NCI-H1048 (cell line): ENCODE data around the gene COPS3.

Experiments used
- DNase-seq: peaks from one replicate; lab custom pipeline; 2025; lab: John Stamatoyannopoulos, UW

Gene COPS3

DNA sequence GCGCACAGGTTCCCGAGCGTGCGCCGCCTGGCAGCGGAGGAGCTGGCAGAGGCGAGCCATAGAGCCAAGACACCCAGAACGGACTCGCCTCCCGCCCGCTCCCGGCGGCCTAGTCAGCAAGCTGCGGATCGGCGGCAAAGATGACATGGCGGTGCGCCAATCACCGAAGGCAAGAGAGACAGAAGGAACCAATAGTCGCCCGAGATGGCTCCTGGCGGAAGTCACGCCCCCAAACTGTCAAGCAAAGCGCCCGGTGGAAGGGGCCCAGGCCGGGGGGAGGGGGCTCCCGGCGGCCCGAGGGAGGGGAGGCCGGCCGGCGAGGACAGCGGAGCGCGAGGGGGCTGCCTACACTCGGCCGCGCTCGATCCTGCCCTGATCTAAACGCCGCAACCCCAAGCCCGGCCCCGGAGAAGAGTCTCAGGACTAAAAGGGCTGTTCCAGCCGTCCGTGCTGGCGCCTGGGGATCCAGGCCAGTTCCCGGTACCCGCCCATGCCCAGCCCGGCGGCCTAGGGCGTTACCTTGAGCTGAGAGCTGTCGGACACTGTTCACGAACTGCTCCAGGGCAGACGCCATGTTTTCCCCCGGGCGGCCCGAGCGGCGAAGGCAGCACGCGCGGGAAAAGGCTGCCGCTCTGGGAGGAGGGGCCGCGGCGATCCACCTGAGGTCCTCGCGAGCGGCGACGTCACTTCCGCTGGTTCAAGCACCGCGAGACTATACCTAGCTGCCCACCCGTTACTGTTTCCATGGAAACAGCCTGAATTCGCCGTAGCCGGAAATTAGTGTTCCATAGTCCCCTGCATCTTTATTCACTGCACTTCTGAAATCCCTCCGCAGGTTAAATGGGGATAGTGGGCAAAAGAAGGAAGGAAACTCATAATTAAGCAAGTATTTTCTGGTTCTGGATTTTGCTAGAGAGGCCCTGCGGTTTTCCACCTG lies at the start of gene COPS3:
Gene COPS3, minus strand, starts transcription at position 634 of the 937 bp plus-strand sequence. Its CDS starts 60 bp downstream, at position 574.
- peak; percentile 92 for DNase-seq

DNA sequence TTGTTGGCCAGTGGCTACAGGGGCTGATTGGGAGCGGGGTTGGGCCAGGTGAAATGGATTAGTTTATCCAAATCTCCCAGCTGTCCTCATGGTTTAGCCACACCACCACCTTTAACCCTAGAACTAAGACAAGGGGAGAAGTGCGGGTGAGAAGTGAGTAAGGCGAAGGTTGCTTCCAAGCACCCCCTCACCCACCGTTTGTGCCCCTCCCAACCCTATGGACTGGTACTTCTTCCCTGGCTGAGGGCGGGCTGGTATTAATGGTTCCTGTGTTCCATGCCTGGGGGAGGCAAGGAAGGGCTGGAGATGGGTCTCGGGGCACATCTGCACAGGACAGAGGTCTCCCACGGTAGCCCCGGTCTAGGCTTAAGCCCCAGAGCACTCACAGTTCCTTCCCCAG lies 47.2 kb upstream of the COPS3 start:
- no peak for DNase-seq

DNA sequence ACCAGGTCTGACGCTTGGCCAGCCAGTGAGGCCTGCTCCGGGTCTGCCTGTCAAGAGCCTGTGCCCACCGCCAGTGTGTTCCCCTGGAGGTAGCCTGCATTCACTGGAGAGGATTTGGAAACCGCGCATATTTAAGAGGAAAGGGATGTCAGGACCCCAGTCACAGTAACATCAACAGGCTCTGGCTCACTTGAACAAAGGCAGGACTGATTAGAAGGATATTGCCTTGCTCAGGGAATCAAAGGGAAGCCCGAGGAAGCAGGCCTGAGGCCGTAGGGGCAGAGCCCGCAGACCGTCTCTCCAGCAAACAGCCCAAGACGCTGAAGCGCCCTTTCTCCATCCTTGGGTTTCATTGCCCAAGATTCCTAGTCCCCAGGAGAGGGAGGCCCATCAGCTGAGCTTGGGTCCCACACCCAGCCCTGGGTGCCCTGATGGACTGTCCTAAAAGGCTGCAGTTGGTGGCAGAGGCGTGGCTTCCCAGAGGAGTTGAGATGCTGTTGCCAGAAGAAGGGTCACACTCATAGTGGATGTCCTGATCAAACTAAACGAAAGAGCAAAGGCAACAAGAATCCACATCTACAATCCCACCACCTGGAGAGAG lies 45.3 kb upstream of the COPS3 start:
- no peak for DNase-seq

DNA sequence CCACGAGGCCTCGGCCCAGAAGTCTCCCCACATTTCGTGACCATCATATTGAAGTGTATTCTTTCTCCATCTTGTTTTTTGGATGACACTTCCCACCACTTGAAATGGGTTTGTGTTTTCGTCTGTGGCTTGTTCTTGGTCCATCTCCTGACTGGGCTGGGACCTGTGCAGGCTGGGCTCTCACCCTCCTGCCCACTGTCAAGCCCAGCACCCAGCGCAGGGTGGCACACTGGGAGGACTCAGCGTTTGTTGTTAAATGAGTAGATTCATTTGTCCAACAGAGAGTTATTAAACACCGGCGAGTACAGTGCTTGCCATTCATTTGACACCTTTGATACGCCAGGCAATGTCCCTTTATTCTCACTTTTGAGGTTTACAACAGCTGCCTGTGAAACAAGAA lies 44.8 kb upstream of the COPS3 start:
- no peak for DNase-seq

DNA sequence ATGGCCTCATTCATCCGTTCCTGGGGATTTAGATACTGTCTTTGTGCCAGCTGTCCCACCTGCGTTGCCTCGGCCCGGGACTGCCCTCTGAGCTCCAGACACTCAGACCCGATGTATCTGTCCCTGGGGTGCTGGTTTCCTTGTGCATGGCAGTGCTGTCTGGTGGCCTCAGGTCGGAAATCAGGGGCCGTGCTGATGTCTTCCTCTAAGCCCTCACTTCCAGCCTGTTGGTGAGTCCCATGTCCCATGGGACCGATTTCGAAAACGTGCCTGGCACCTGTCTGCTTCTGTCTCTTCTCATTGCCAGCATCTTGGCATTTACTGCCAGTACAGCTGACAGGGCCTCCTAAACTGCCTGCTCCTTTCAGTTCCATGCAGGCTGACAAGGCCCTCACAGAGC lies 44.2 kb upstream of the COPS3 start:
- DNase-seq = no peak

DNA sequence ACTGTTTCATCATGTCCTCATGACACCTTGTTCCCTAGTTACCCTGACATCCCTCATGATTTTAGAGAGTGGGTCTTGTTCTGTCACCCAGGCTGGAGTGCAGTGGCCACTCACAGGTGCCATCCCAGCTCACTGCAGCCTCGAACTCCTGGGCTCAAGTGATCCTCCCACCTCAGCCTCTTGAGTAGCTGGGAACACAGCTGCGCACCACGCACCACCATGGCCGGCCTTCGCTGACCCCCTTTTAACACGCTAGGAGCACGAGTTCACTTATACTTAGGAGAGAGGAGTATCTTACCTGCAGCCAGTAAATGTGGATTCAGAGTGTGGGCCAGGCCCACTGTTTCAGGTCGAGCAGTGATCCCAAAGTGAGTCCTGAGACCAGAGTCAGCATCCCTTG lies 43.6 kb upstream of the COPS3 start:
- no peak for DNase-seq

DNA sequence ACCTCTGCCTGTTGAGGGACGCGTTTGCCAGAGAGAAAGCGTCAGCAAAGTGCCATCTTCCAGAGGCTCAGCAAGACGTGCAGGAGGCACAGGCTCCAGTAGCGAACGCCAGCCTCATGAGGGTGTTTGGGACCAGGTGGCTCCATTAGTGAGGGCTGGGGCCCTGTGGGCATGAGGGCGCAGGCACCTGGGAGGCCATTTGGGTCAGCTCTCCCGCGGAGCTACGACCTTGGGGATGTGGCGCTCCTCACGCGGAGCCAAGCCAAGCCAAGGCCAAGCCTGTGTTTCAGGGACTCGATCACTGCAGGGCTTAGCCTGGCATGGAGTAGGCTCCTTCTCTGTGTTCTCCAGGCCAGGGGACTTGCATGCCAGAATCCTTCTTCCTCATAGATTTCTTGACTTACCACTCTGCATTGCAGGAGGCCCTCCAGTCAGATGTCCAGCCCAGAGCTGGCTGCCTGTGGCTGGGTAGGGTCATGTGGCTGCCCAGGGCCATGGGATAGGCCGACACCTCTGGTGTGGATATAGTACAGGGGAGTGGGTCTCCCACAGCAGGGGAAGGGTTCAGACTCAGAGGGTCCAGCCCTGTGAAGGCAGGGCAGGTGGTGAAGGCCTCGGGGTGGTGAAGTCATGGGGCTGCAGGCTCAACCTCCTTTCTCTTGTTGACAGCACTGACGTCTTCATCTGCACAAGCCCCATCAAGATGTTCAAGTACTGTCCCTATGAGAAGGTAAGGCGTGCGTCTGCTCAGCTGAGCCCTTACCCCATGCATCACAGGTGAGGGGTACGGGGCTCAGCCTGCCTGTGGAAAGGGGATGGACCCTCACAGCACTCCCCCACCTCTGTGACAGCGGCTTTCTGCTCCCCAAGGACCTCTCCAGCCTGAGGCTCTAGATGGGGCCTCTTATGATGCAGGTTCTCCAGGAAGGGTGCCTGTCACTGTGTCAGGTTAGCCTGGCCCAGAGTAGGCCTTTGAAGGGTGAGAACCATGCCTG lies 41.8 kb upstream of the COPS3 start:
- no peak for DNase-seq

DNA sequence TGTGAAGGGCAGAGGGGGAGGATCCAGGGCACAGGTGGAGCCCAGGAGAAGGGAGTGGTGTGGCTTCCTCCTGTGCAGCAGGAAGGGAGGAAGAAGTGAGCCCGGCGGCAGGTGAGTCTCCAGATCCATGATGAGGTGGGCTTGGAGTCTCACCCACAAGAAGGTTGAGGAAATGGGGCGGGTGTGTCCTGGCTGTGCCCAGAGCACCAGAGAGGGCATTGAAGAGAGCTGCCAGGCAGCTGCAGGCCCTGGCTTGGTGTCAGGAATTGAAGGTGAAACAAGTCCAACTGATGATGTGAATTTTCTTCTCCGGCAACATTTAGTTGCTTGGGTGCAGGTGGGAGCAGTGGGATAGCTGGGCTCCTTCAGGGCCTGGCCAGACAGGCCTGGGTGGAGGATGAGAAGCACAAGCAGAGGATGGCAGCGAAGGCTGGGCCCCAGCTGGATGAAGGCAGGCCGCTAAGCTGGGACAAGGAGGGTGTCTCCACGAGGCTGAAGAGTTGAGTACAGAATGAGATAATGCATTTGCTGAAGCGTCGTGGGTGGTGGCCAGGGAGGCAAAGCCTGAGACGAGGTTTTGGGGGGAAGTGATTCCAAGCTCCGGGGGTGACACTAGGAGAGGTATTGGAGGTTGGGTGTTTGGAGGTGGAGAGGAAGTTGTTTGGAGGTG lies 40.4 kb upstream of the COPS3 start:
- no peak for DNase-seq

DNA sequence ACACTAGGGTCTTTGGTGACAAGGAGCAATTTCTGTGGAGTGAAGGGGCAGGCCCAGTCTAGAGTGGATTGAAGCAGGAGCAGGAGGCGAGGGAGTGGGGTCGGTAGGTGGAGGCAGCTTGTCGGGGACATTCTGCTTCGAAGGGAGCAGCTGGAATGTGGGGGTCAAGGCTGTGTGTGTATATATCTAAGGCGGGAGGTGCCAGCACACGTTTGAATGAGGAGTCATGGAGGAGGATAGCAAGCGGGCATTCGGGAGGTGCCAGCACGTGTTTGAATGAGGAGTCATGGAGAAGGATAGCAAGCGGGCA lies 39.8 kb upstream of the COPS3 start:
- no peak for DNase-seq

DNA sequence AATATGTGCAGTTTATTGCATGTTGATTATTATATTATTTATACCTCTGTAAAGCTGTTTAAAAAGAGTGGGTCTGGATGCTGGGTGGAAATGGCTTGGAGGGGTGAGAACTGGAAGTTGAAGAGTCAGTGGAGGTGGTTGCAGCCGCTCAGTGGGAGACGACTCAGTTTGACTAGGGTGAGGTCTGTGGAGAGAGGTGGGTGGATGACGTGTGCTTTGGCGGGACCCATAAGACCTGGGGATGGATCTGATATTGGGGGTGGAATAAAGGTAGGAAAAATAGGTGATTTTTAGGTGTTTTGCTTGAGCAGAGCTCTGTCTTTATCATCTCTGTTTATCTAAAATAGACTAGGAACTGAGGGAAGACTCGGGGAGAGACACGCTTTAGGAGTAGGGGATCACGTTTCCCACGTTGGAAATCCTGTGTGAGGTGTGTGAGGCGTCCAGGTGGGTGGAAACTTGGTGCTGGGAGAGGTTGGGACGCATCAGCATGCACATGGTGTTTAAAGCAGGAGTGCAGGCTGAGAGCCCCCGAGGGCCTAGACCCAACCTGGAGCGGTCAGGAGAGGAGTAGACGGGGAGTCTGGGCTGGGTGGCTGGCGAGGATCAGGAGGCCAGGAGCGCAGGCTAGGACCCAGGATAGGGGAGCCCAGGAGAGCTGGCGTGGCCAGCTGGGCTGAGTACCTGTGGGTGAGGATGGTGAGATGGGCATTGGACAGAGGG lies 39.3 kb upstream of the COPS3 start:
- no peak for DNase-seq

DNA sequence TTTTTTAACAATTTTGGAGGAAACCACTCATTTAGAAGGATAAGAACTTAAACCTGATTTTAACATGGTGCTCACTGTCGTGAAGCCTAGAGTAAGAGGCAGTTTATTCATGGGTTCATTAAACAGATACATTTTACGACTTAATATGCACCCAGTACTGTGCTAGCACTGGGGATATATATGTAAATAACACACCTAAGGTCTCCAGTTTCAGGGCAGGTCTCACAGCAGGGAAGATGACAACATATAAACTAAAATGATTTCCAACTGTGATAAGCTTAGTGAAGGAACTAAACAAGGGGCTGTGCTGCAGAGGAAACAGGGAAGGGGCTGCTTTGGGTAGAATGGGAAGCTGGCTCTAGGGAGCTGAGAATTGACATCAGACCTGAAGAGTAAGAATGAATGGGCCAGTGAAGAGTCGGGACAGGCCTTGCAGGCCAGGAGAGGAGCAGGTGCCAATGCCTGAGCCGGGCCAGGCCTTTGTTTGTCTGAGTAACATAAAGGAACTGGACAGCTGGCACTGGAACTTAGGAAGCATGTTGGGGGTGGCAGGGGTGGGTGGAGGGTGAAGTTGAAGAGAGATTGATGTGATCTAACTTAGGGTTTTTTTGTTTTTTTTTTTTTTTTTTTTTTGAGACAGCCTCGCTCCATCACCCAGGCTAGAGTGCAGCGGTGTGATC lies 34.2 kb upstream of the COPS3 start:
- no peak for DNase-seq

DNA sequence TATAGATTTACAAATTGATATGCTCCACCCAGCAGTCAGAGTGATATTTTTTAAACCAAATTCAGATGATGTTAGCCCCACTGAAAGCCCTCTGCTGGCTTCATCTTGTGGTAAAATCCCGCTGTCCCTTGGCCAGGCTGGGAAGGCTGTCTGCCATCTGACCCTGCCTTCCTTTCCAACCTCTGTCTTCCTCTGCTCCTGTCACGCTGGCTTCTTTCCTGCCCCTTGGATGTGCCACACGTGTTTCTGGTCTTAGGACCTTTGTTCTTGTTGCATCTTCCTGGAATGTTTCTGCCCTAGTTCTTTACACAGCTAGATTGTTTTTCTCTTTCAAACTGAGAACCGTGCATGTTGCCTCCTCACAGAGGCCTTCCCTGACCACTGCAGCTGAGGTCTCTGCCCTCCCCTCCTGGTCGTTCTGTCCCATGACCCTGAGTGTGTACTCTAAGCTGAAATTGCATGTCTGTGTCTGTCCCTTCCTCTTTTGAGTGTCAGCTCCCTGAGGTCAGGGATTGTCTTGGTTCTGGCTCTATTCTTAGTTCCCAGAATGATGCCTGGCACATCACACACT lies 33.5 kb upstream of the COPS3 start:
- DNase-seq = no peak

DNA sequence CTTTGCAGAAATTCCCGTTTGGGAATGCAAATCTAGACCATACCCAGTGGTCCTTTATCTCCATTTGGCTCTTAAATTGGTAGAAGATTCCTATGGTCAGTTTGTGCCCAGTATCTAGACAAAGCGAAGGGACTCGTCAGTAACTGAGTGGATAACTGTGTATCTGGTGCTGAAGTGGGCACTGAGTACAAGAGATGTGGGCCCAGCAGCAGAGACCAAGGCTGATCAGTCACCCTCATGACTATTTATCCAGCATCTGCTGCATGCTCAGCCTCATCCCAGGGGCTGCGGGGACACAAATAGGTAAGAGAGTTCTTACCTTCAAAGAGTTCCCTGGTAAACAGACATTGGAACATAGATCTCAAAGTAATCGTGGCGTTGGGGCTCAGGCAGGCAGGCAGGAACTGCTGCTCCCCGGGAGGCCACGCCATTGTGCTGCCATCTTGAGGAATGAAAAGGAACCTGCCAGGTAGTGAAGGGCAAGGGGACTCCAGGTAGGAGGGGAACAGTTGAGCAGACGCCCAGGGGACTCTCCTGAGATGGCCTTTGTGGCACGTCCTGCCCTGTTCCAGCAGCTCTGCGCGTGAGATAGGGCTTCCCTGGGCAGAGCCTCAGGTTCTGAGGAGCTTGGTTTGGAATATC lies 32.4 kb upstream of the COPS3 start:
- peak; percentile 11 for DNase-seq

DNA sequence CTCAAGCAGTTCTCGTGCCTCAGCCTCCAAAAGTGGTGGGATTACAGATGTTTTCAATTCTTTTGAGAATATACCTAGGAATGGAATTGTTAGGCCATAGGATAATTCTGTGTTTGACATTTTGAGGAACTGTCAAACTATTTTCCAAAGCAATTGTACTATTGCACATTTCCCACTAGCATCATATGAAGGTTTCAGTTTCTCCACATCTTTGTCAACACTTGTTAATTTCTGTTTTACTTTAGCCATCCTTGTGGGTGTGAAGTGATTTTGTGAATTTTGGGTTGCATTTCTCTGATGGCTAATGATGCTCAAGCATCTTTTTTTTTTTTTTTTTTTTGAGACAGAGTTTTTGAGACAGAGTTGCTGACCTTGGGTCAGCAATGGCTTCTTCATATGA lies 28.3 kb upstream of the COPS3 start:
- no peak for DNase-seq

DNA sequence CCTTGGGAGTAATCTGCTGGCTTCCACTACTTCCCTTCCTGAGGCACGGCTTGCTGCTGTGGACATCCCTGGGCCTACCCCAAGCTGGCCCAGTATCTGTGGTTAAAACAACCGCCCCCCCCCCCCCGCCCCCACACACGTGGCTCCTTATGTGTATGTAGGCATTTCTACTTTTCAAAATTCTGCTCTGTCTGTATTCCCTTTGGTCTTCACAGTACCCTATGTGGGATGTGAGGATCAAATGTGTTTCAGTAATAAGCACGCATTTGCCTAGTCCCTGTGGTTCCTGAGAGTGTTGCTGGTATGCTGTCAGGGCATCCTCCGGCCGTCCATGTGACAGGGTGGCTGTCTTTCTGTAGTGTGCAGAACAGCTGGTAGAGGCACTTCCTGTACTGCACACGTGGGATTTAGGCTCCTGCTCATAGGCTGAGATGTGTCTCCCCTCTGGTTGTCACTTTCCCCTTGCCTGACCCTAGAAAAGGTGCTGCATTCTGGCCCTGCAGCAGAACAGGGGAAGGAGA lies 24.3 kb upstream of the COPS3 start:
- no peak for DNase-seq

DNA sequence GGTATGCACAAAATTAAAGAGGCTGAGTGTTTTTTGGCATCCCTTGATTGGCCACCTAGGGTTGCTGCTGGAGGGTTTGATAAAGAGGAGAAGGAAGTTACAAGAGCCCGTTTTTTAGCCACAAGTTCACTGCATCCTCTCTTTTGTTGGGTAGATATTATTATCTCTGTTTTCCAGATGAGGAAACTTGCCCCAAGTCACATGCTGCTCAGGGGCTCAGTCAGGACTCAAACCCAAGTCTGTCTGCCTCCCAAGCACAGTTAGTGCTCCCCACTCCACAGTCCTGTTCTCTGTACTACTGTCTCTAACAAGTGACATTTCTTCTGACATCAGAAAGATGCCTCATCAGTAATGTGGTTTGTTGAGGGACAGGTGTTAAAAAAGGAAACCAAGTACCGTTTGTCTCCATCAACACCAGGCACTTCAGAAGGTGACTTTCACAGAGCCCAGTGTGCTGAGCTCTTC lies 23.5 kb upstream of the COPS3 start:
- DNase-seq = no peak

DNA sequence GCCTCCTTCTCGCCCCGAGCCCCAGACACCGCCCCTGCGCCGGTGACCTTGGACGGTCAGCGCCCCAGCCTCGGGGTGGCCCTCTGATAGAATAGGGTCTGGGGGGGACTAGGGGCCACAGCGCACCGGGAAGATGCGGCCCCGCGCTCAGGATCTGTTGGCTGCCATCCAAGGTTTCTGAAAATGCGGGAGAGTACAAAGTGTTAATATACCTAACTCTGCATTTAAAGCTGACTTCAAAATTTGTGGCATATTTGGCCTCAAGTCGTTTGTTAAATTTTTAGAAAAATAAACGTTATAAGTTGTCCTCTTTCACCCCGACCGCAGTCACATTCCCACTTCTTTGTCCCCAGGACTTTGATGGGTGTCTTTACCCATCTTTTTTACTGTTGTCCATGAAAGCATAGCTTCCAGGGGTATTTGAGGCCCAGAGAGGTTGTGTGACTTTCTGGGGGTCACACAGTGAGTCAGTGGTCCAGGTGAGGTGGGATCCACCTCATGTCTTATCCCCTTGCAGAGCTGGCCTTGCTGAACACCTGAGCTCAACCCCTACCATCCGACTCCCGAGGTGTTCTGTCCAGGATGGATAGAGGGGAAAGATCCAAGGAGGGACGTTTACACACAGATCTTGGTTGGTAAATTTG lies 22.9 kb upstream of the COPS3 start:
- DNase-seq = no peak

DNA sequence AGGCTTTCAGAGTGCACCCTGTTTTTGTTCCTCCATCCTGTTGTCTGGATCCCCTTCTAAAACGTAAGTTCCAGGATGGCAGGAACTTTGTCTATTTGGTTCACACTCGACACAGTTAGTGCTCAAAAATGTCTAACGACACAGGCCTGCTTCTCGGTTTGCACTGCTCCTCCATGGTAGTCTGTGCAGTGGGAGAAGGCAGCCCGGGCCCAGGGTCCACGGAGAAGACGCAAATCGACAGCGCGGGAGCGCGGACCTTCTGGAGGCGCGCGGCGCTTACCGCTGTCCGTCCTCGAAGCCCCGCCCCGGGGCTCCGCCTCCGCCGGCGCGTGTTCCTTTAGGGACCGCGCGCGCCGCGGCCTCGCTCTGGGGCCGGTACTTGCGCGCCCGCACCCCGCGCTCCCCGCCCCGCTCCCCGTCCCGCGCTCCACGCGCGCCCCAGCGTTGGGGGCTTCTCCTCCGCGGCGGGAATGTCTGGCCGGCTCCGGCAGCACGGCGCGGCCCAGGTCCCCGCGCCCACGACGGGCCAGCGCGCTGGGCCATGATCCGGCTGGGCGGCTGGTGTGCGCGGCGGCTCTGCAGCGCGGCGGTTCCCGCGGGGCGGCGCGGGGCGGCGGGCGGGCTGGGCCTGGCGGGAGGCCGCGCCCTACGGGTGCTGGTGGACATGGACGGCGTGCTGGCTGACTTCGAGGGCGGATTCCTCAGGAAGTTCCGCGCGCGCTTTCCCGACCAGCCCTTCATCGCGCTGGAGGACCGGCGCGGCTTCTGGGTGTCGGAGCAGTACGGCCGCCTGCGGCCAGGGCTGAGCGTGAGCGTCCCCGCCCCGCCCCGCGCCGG lies 22.2 kb upstream of the COPS3 start, which contains the start of gene NT5M:
Gene NT5M, plus strand, starts transcription at position 364 of the 837 bp plus-strand sequence. Its CDS starts 178 bp downstream, at position 542.
- DNase-seq = peak; percentile 20
